OCI-LY7 (cell line): ENCODE results near the gene SLC6A12. TPM values are rescaled to one million over a fixed set of nuclear protein-coding genes. Genes with fewer than 3 reads are reported as not detected.

ENCODE experiments used
- BruUV-seq: library from RNA; stranded (reverse); fragments of 400-500 nt; replicated peaks from 2 replicates; lab custom pipeline; 2021; lab: Mats Ljungman, UMichigan
- CTCF ChIA-PET: fragments of 300-600 bp; sonication (Branson Sonifier 250); formaldehyde crosslinking; loops from one replicate; lab custom pipeline; 2022; ENCODE audit warnings: antibody characterized with exemption; ENCODE audit not compliant: unreplicated experiment; lab: Charles Lee
- POLR2A ChIA-PET: fragments of 300-600 bp; sonication (Branson Sonifier 250); formaldehyde crosslinking; loops from one replicate; lab custom pipeline; 2022; ENCODE audit warnings: antibody characterized with exemption; lab: Charles Lee
- DNase-seq: peaks from one replicate; pipeline ENCODE4 v3.0.0-alpha.2; 2015; ENCODE audit warnings: low spot score
- H2AFZ ChIP-seq: fragments of 200-600 bp; sonication (generic), shearing (Covaris generic); 2 replicates; pipeline ENCODE4 v1.6.1; 2014; ENCODE audit warnings: mild to moderate bottlenecking, antibody characterized with exemption, low read length, moderate library complexity
- H3K27ac ChIP-seq: fragments of 200-600 bp; sonication (generic); 2 replicates; pipeline ENCODE4 v1.5.1; 2014; ENCODE audit warnings: mixed run types, low read depth, mild to moderate bottlenecking, moderate library complexity, low read length, inconsistent platforms; ENCODE audit not compliant: poor library complexity, severe bottlenecking
- H3K36me3 ChIP-seq: fragments of 200-600 bp; sonication (generic); 2 replicates; pipeline ENCODE4 v1.6.1; 2014; ENCODE audit warnings: mild to moderate bottlenecking, antibody characterized with exemption, low read length, moderate library complexity, mixed read lengths; ENCODE audit not compliant: insufficient read depth
- H3K4me1 ChIP-seq: fragments of 200-600 bp; sonication (generic); 2 replicates; pipeline ENCODE4 v1.5.1; 2014; ENCODE audit warnings: mild to moderate bottlenecking, low read length; ENCODE audit not compliant: insufficient read depth, poor library complexity, severe bottlenecking
- H3K4me2 ChIP-seq: fragments of 200-600 bp; sonication (generic); 2 replicates; pipeline ENCODE4 v1.6.1; 2014; ENCODE audit warnings: mild to moderate bottlenecking, low read length
- H3K4me3 ChIP-seq: fragments of 200-600 bp; sonication (generic); 2 replicates; pipeline ENCODE4 v1.5.1; 2014; ENCODE audit warnings: mild to moderate bottlenecking, low read depth, low read length; ENCODE audit not compliant: poor library complexity, severe bottlenecking
- H3K79me2 ChIP-seq: fragments of 200-600 bp; sonication (generic); 2 replicates; pipeline ENCODE4 v1.6.1; 2016; ENCODE audit warnings: low read depth, mild to moderate bottlenecking, low read length, moderate library complexity, mixed read lengths; ENCODE audit not compliant: insufficient read depth
- H3K9me2 ChIP-seq: fragments of 200-600 bp; sonication (generic); 2 replicates; pipeline ENCODE4 v1.6.1; 2016; ENCODE audit warnings: mild to moderate bottlenecking, low read length, mixed read lengths; ENCODE audit not compliant: insufficient read depth
- H3K9me3 ChIP-seq: fragments of 200-600 bp; sonication (generic); 2 replicates; pipeline ENCODE4 v1.6.1; 2014; ENCODE audit warnings: mild to moderate bottlenecking, mixed run types, low read length, mixed read lengths
- H4K20me1 ChIP-seq: fragments of 200-600 bp; sonication (generic); 2 replicates; pipeline ENCODE4 v1.6.1; 2014; ENCODE audit warnings: mild to moderate bottlenecking, antibody characterized with exemption, low read length, moderate library complexity, mixed read lengths; ENCODE audit not compliant: insufficient read depth
- EZH2phosphoT487 ChIP-seq: fragments of 200-600 bp; sonication (generic); IDR thresholded peaks from 2 replicates; pipeline ENCODE4 v1.6.1; 2018; ENCODE audit warnings: low read depth, borderline replicate concordance, mild to moderate bottlenecking, mixed run types, antibody characterized with exemption, low read length, moderate library complexity, mixed read lengths
- intact Hi-C: fragments of 100-400 bp; cut with micrococcal nuclease; formaldehyde crosslinking; loops from one replicate; pipeline ENCODE4 v1.10.0; 2022; ENCODE audit not compliant: unreplicated experiment
- total RNA-seq, 2 experiments: library from RNA; depleted of rRNA in 1 of 2; stranded (reverse); fragments of >200 nt in 1 of 2; shearing (Covaris generic) in 1 of 2; gene quantifications; 2 replicates each; pipeline ENCODE4 v1.2.3, GENCODE V29; 2014 to 2022
- TF ChIP-seq, protein P1 (sequence below): fragments of 200-600 bp; sonication (generic); conservative IDR thresholded peaks from 2 replicates; pipeline ENCODE4 v1.5.1; 2014; ENCODE audit warnings: mild to moderate bottlenecking, antibody characterized with exemption, low read length, moderate library complexity, mixed read lengths

SLC6A12 gene
- total RNA-seq, 2 experiments from 2014 or later, result not detected

GRCh38 chr12:210277-211141, 3.4 kb downstream of the SLC6A12 start:
- H3K27ac ChIP-seq, result no peak overlapping the region
- no peaks in the 10 kb centered on the region for H4K20me1 ChIP-seq
- no peaks in the 10 kb centered on the region for H3K79me2 ChIP-seq
- TF ChIP-seq EZH2phosphoT487, result no peak
- TF ChIP-seq, protein P1, sequence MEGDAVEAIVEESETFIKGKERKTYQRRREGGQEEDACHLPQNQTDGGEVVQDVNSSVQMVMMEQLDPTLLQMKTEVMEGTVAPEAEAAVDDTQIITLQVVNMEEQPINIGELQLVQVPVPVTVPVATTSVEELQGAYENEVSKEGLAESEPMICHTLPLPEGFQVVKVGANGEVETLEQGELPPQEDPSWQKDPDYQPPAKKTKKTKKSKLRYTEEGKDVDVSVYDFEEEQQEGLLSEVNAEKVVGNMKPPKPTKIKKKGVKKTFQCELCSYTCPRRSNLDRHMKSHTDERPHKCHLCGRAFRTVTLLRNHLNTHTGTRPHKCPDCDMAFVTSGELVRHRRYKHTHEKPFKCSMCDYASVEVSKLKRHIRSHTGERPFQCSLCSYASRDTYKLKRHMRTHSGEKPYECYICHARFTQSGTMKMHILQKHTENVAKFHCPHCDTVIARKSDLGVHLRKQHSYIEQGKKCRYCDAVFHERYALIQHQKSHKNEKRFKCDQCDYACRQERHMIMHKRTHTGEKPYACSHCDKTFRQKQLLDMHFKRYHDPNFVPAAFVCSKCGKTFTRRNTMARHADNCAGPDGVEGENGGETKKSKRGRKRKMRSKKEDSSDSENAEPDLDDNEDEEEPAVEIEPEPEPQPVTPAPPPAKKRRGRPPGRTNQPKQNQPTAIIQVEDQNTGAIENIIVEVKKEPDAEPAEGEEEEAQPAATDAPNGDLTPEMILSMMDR, result no peak
- intact Hi-C loops, result no loop called here
- no peak for DNase-seq
- no peak overlapping the region for H3K4me2 ChIP-seq
- no peaks in the 10 kb centered on the region for H3K4me1 ChIP-seq
- H3K9me2 ChIP-seq, result no peaks in the 10 kb centered on the region
- no peak overlapping the region for H3K4me3 ChIP-seq
- BruUV-seq, result no TSS peak
- no peak overlapping the region for H2AFZ ChIP-seq
- H3K36me3 ChIP-seq, result no peaks in the 10 kb centered on the region
- H3K9me3 ChIP-seq, result no peaks in the 10 kb centered on the region
- CTCF ChIA-PET, result no interaction called here
- POLR2A ChIA-PET, result no interaction called here

DNA sequence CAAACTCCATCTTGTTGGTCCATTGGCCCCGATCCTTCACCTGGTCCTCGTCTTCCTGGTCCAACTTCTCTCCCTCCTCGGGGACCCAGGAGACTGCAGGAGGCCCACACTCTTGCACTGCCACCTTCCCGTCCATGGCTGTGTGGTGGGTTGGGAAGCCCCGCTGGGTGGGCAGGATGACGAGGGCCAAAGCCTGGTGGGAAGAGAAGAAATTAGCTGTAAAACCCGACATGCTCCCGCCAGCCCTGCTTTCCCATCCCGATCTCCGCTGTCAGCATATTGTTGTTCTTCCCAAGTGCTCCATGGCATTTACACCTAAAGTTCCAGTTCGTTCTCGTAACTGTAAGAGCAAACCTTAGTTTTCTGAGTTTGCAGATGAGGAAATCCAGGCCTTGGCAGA, 4.1 kb downstream of the SLC6A12 start:
- Histone ChIP-seq H3K4me1 (no peaks in the 10 kb centered on the region), H3K9me2 (no peaks in the 10 kb centered on the region), H2AFZ (no peak overlapping the region), H3K36me3 (no peaks in the 10 kb centered on the region), H3K79me2 (no peaks in the 10 kb centered on the region), H3K27ac (no peak overlapping the region), H3K4me3 (no peak overlapping the region), H3K9me3 (no peaks in the 10 kb centered on the region), H3K4me2 (no peak overlapping the region), H4K20me1 (no peaks in the 10 kb centered on the region)
- TF ChIP-seq EZH2phosphoT487, result no peak
- TF ChIP-seq, protein P1, result no peak
- POLR2A ChIA-PET, result no interaction called here
- DNase-seq, result no peak
- no TSS peak for BruUV-seq
- CTCF ChIA-PET, result no interaction called here
- intact Hi-C loops, result no loop called here

- H3K4me1 ChIP-seq, result no peaks in the 10 kb centered on the region
- ChIA-PET POLR2A (no interaction called here), CTCF (no interaction called here)
- no peak overlapping the region for H2AFZ ChIP-seq
- no peaks in the 10 kb centered on the region for H4K20me1 ChIP-seq
- no TSS peak for BruUV-seq
- H3K27ac ChIP-seq, result no peak overlapping the region
- no peak overlapping the region for H3K4me2 ChIP-seq
- TF ChIP-seq EZH2phosphoT487, result no peak
- TF ChIP-seq, protein P1, result no peak
- no peaks in the 10 kb centered on the region for H3K36me3 ChIP-seq
- H3K79me2 ChIP-seq, result no peaks in the 10 kb centered on the region
- H3K4me3 ChIP-seq, result no peak overlapping the region
- no peak for DNase-seq
- H3K9me2 ChIP-seq, result no peaks in the 10 kb centered on the region
- intact Hi-C loops, result no loop called here
- no peaks in the 10 kb centered on the region for H3K9me3 ChIP-seq
Measured at GRCh38 chr12:209246-209645, 4.7 kb downstream of the SLC6A12 start.
